ENCODE data around the gene CAT. TPM values are rescaled to one million over a fixed set of nuclear protein-coding genes. Genes with fewer than 3 reads are reported as not detected.

CAT gene
- total RNA-seq, 1 donor from 2014 or later, result 108 TPM

- intact Hi-C loops (cut with DNase I), result loop anchor here (10.0 kb wide), 1 partner anchor 265 kb away; no protein-coding TSS in a partner anchor
- Histone ChIP-seq H3K27me3 (no peaks in the 10 kb centered on the region), H3K9me3 (no peaks in the 10 kb centered on the region), H3K27ac (peak overlapping the region; percentile 92), H3K4me1 (peaks cover 37% of the 10 kb centered on the region), H3K4me3 (peak overlapping the region; percentile 82 to 85), H3K36me3 (no peaks in the 10 kb centered on the region)
- no peak for DNase-seq (ENCODE audit: extremely low spot score in 2 of 2)
- no peak for TF ChIP-seq POLR2AphosphoS5 (IDR thresholded peaks at IDR 0.05; ENCODE audit: insufficient read depth in 1 of 2, low read depth in 1 of 2)
- TF ChIP-seq CTCF (IDR thresholded peaks at IDR 0.05), result no peak
- no peak for TF ChIP-seq POLR2A (IDR thresholded peaks at IDR 0.05)
Measured at GRCh38 chr11:34439610-34440198, 970 bp downstream of the CAT start.

- intact Hi-C loops (cut with DNase I), result loop anchor here (10.0 kb wide), 1 partner anchor 267 kb away; no protein-coding TSS in a partner anchor
- H3K27ac ChIP-seq, result no peak overlapping the region
- H3K4me3 ChIP-seq, result no peak overlapping the region
- no peaks in the 10 kb centered on the region for H3K36me3 ChIP-seq
- TF ChIP-seq CTCF (IDR thresholded peaks at IDR 0.05), result no peak
- TF ChIP-seq POLR2AphosphoS5 (IDR thresholded peaks at IDR 0.05; ENCODE audit: insufficient read depth in 1 of 2, low read depth in 1 of 2), result no peak
- no peak for TF ChIP-seq POLR2A (IDR thresholded peaks at IDR 0.05)
- H3K4me1 ChIP-seq, result peaks cover 47% of the 10 kb centered on the region
- no peaks in the 10 kb centered on the region for H3K27me3 ChIP-seq
- no peak for DNase-seq (ENCODE audit: extremely low spot score in 2 of 2)
- H3K9me3 ChIP-seq, result no peaks in the 10 kb centered on the region
Measured at GRCh38 chr11:34441814-34442213, 3.1 kb downstream of the CAT start.

GRCh38 chr11:34443136-34443535 lies 4.4 kb downstream of the CAT start:
- Histone ChIP-seq H3K36me3 (no peaks in the 10 kb centered on the region), H3K4me3 (no peak overlapping the region), H3K9me3 (no peaks in the 10 kb centered on the region), H3K4me1 (peaks cover 60% of the 10 kb centered on the region), H3K27ac (no peak overlapping the region), H3K27me3 (no peaks in the 10 kb centered on the region)
- TF ChIP-seq POLR2AphosphoS5 (IDR thresholded peaks at IDR 0.05; ENCODE audit: insufficient read depth in 1 of 2, low read depth in 1 of 2), result no peak
- DNase-seq (ENCODE audit: extremely low spot score in 2 of 2), result no peak
- intact Hi-C loops (cut with DNase I), result loop anchor here (10.0 kb wide), 1 partner anchor 268 kb away; no protein-coding TSS in a partner anchor

- TF ChIP-seq POLR2A (IDR thresholded peaks at IDR 0.05) (no peak), CTCF (IDR thresholded peaks at IDR 0.05) (no peak), POLR2AphosphoS5 (IDR thresholded peaks at IDR 0.05; ENCODE audit: insufficient read depth in 1 of 2, low read depth in 1 of 2) (no peak)
- Histone ChIP-seq H3K27ac (no peak overlapping the region), H3K4me1 (peaks cover 59% of the 10 kb centered on the region), H3K27me3 (no peaks in the 10 kb centered on the region), H3K4me3 (no peak overlapping the region), H3K9me3 (no peaks in the 10 kb centered on the region), H3K36me3 (peaks cover 0 to 5% of the 10 kb centered on the region in 2 donors)
- no peak for DNase-seq (ENCODE audit: extremely low spot score in 2 of 2)
- intact Hi-C loops (cut with DNase I), result loop anchor here (10.0 kb wide), 1 partner anchor 270 kb away; no protein-coding TSS in a partner anchor
Measured at GRCh38 chr11:34444428-34444827, 5.7 kb downstream of the CAT start.

- H3K36me3 ChIP-seq, result peaks cover 0 to 20% of the 10 kb centered on the region in 2 donors
- no peaks in the 10 kb centered on the region for H3K9me3 ChIP-seq
- no peak overlapping the region for H3K4me3 ChIP-seq
- H3K4me1 ChIP-seq, result peaks cover 45% of the 10 kb centered on the region
- no peak for DNase-seq (ENCODE audit: extremely low spot score in 2 of 2)
- intact Hi-C loops (cut with DNase I), result loop anchor here (10.0 kb wide), 1 partner anchor 271 kb away; no protein-coding TSS in a partner anchor
- no peaks in the 10 kb centered on the region for H3K27me3 ChIP-seq
- TF ChIP-seq POLR2A (IDR thresholded peaks at IDR 0.05) (no peak), POLR2AphosphoS5 (IDR thresholded peaks at IDR 0.05; ENCODE audit: insufficient read depth in 1 of 2, low read depth in 1 of 2) (no peak), CTCF (IDR thresholded peaks at IDR 0.05) (no peak)
- no peak overlapping the region for H3K27ac ChIP-seq
Measured at GRCh38 chr11:34445956-34446355, 7.2 kb downstream of the CAT start.

All from vagina (tissue), 2 donors.